IMR-90 (cell line): Measurements from ENCODE around the gene TSPEAR. TPM values are rescaled to one million over a fixed set of nuclear protein-coding genes. Genes with fewer than 3 reads are reported as not detected.

Experiments used
- ATAC-seq: fragments of 200-7000 bp; cut with Tn5 transposase; 2 replicates; pipeline ENCODE4 v1.9.1; 2020; ENCODE audit warnings: low read depth, mild to moderate bottlenecking, moderate library complexity
- BruUV-seq: library from RNA; stranded (reverse); fragments of 400-500 nt; replicated peaks from 2 replicates; lab custom pipeline; 2021; lab: Mats Ljungman, UMichigan
- CTCF ChIA-PET: fragments of 300-600 bp; formaldehyde crosslinking; extraction: SDS; loops from one replicate; lab custom pipeline; 2021; ENCODE audit warnings: antibody characterized with exemption; lab: Yijun Ruan, JAX
- POLR2A ChIA-PET: fragments of 300-600 bp; sonication (Branson Sonifier 250); formaldehyde crosslinking; loops from one replicate; lab custom pipeline; 2022; ENCODE audit warnings: antibody characterized with exemption; ENCODE audit not compliant: unreplicated experiment; lab: Charles Lee
- DNase-seq: peaks from one replicate; pipeline ENCODE4 v3.0.0; 2013
- H2AFZ ChIP-seq: replicated peaks from 2 replicates; pipeline ENCODE3; 2013; ENCODE audit warnings: low read length, mild to moderate bottlenecking; ENCODE audit not compliant: poor library complexity
- H2AK5ac ChIP-seq: 2 replicates; pipeline ENCODE4 v1.6.1; 2013; ENCODE audit warnings: low read depth, low read length, inconsistent platforms
- H2AK9ac ChIP-seq: replicated peaks from 2 replicates; pipeline ENCODE3; 2013; ENCODE audit warnings: mild to moderate bottlenecking, low read depth, low read length, moderate library complexity; ENCODE audit not compliant: poor library complexity
- H2BK120ac ChIP-seq: 2 replicates; pipeline ENCODE4 v1.6.1; 2013; ENCODE audit warnings: low read depth, low read length, inconsistent platforms
- H2BK15ac ChIP-seq: 3 replicates; pipeline ENCODE4 v1.6.1; 2013; ENCODE audit warnings: low read depth, low read length, inconsistent platforms
- H2BK20ac ChIP-seq: 2 replicates; pipeline ENCODE4 v1.6.1; 2013; ENCODE audit warnings: low read depth, mild to moderate bottlenecking, inconsistent platforms, low read length, moderate library complexity
- H2BK5ac ChIP-seq: 2 replicates; pipeline ENCODE4 v1.6.1; 2013; ENCODE audit warnings: mild to moderate bottlenecking, low read depth, low read length, inconsistent platforms; ENCODE audit not compliant: poor library complexity, severe bottlenecking
- H3K14ac ChIP-seq: replicated peaks from 2 replicates; pipeline ENCODE4 v1.6.1; 2013; ENCODE audit warnings: low read depth, low read length, inconsistent platforms
- H3K18ac ChIP-seq: 2 replicates; pipeline ENCODE4 v1.6.1; 2013; ENCODE audit warnings: low read depth, low read length, control low read depth
- H3K23ac ChIP-seq: 2 replicates; pipeline ENCODE4 v1.6.1; 2013; ENCODE audit warnings: low read depth, low read length, inconsistent platforms
- H3K27ac ChIP-seq: 2 replicates; pipeline ENCODE4 v1.5.1; 2013; ENCODE audit warnings: mild to moderate bottlenecking, control low read depth, low read length; ENCODE audit not compliant: insufficient read depth
- H3K27me3 ChIP-seq: 2 replicates; pipeline ENCODE4 v1.6.1; 2013; ENCODE audit warnings: low read length; ENCODE audit not compliant: control insufficient read depth, insufficient read depth
- H3K36me3 ChIP-seq: 2 replicates; pipeline ENCODE4 v1.6.1; 2013; ENCODE audit warnings: low read length, mixed read lengths; ENCODE audit not compliant: control insufficient read depth, insufficient read depth
- H3K4ac ChIP-seq: 2 replicates; pipeline ENCODE4 v1.6.1; 2013; ENCODE audit warnings: low read depth, low read length, inconsistent platforms
- H3K4me1 ChIP-seq: 2 replicates; pipeline ENCODE4 v1.6.1; 2013; ENCODE audit warnings: low read length, mixed read lengths; ENCODE audit not compliant: control insufficient read depth, insufficient read depth
- H3K4me2 ChIP-seq: 2 replicates; pipeline ENCODE4 v1.6.1; 2013; ENCODE audit warnings: low read depth, mild to moderate bottlenecking, control low read depth, low read length, moderate library complexity
- H3K4me3 ChIP-seq: 2 replicates; pipeline ENCODE4 v1.5.1; 2013; ENCODE audit warnings: low read depth, mild to moderate bottlenecking, control low read depth, low read length, moderate library complexity; ENCODE audit not compliant: insufficient read depth
- H3K56ac ChIP-seq: 2 replicates; pipeline ENCODE4 v1.6.1; 2013; ENCODE audit warnings: low read length, inconsistent platforms; ENCODE audit not compliant: insufficient read depth; ENCODE audit errors: extremely low read depth
- H3K79me1 ChIP-seq, 2 experiments: 2 replicates each; pipeline ENCODE4 v1.6.1; 2013; ENCODE audit warnings: low read length in 2 of 2, inconsistent platforms in 1 of 2, low read depth in 1 of 2
- H3K9ac ChIP-seq: 2 replicates; pipeline ENCODE4 v1.6.1; 2013; ENCODE audit warnings: low read depth, low read length, control low read depth
- H3K9me1 ChIP-seq: 2 replicates; pipeline ENCODE4 v1.6.1; 2013; ENCODE audit warnings: low read length, inconsistent platforms; ENCODE audit not compliant: insufficient read depth
- H3K9me3 ChIP-seq: 2 replicates; pipeline ENCODE4 v1.6.1; 2013; ENCODE audit warnings: low read length; ENCODE audit not compliant: control insufficient read depth, insufficient read depth
- H4K20me1 ChIP-seq: 2 replicates; pipeline ENCODE4 v1.6.1; 2013; ENCODE audit warnings: low read length, inconsistent platforms; ENCODE audit not compliant: insufficient read depth
- H4K5ac ChIP-seq: 2 replicates; pipeline ENCODE4 v1.6.1; 2013; ENCODE audit warnings: mild to moderate bottlenecking, low read depth, low read length, control low read depth
- H4K8ac ChIP-seq, 2 experiments: 2 replicates each; pipeline ENCODE4 v1.6.1; 2013; ENCODE audit warnings: low read depth in 2 of 2, low read length in 2 of 2, control low read depth in 1 of 2, inconsistent platforms in 1 of 2
- H4K91ac ChIP-seq: 2 replicates; pipeline ENCODE4 v1.6.1; 2013; ENCODE audit warnings: low read depth, low read length, inconsistent platforms; ENCODE audit not compliant: insufficient read depth
- CEBPB ChIP-seq: IDR thresholded peaks from 2 replicates; pipeline ENCODE4 v1.6.1; 2012; ENCODE audit warnings: low read depth, low read length, improper control_type of control experiment
- CHD1 ChIP-seq: IDR thresholded peaks from 2 replicates; pipeline ENCODE4 v1.6.1; 2012; ENCODE audit warnings: low read depth, low read length, improper control_type of control experiment
- CTCF ChIP-seq: conservative IDR thresholded peaks from 2 replicates; pipeline ENCODE4 v1.5.1; 2012; ENCODE audit warnings: mild to moderate bottlenecking, low read depth, low read length, improper control_type of control experiment
- ELK1 ChIP-seq: fragments of 150-350 bp; IDR thresholded peaks from 2 replicates; pipeline ENCODE4 v1.6.1; 2016; ENCODE audit warnings: low read depth, mild to moderate bottlenecking, low read length, moderate library complexity, borderline replicate concordance
- FOS ChIP-seq: fragments of 150-350 bp; IDR thresholded peaks from 2 replicates; pipeline ENCODE4 v1.6.1; 2016; ENCODE audit warnings: low read depth, low read length
- MAZ ChIP-seq: IDR thresholded peaks from 2 replicates; pipeline ENCODE4 v1.6.1; 2012; ENCODE audit warnings: low read depth, mild to moderate bottlenecking, low read length, improper control_type of control experiment, moderate library complexity, borderline replicate concordance
- MXI1 ChIP-seq: IDR thresholded peaks from 2 replicates; pipeline ENCODE4 v1.6.1; 2012; ENCODE audit warnings: low read depth, mild to moderate bottlenecking, low read length, moderate library complexity, borderline replicate concordance
- POLR2A ChIP-seq: IDR thresholded peaks from 2 replicates; pipeline ENCODE4 v1.6.1; 2012; ENCODE audit warnings: mild to moderate bottlenecking, low read depth, low read length
- RAD21 ChIP-seq: IDR thresholded peaks from 2 replicates; pipeline ENCODE4 v1.6.1; 2012; ENCODE audit warnings: low read length, improper control_type of control experiment
- RCOR1 ChIP-seq: IDR thresholded peaks from 2 replicates; pipeline ENCODE4 v1.6.1; 2012; ENCODE audit warnings: mild to moderate bottlenecking, low read length, improper control_type of control experiment; ENCODE audit not compliant: insufficient replicate concordance
- RFX5 ChIP-seq: IDR thresholded peaks from 2 replicates; pipeline ENCODE4 v1.8.0; 2012; ENCODE audit warnings: low read depth, mild to moderate bottlenecking, low read length, moderate library complexity
- SMC3 ChIP-seq: fragments of 150-350 bp; IDR thresholded peaks from 2 replicates; pipeline ENCODE4 v1.6.1; 2016; ENCODE audit warnings: low read depth, mild to moderate bottlenecking, antibody characterized with exemption, low read length, moderate library complexity
- USF2 ChIP-seq: fragments of 150-350 bp; IDR thresholded peaks from 2 replicates; pipeline ENCODE4 v1.6.1; 2017; ENCODE audit warnings: mild to moderate bottlenecking, antibody characterized with exemption, low read length, low read depth
- WGBS, 2 experiments: methylation state at CpG; one replicate each; pipeline versions ENCODE4 v1.1.5 to v1.1.7; 2013; ENCODE audit warnings: missing lambda C conversion rate in 2 of 2; ENCODE audit not compliant: insufficient read length in 1 of 2; ENCODE audit errors: extremely low coverage in 2 of 2; 5-methylcytosine and 5-hydroxymethylcytosine counted together
- dilution Hi-C: fragments of 300-500 bp; cut with HindIII; formaldehyde crosslinking; loops from one replicate; pipeline ENCODE4 v1.14.3; 2018; ENCODE audit warnings: low sequenced_read_pairs; ENCODE audit not compliant: unreplicated experiment
- in situ Hi-C: fragments of 300-500 bp; cut with MboI; formaldehyde crosslinking; loops from 3 replicates; pipeline ENCODE4 v1.14.3; 2019; ENCODE audit warnings: low sequenced_read_pairs, inconsistent platforms, mixed read lengths
- intact Hi-C: fragments of 100-400 bp; cut with micrococcal nuclease; formaldehyde crosslinking; loops from 2 replicates; pipeline ENCODE4 v1.10.0; 2022
- polyA plus RNA-seq, 3 experiments: library from polyadenylated mRNA; depleted of rRNA; stranded (reverse); fragments of >200 nt; gene quantifications; 2 replicates each; pipeline ENCODE4 v1.2.3, GENCODE V29; 2012; ENCODE audit warnings: low replicate concordance in 1 of 3
- total RNA-seq: library from RNA; depleted of rRNA; stranded (reverse); fragments of >200 nt; gene quantifications from 2 replicates; pipeline ENCODE4 v1.2.3, GENCODE V29; 2012

Gene TSPEAR
- total and polyA plus RNA-seq, 2 of the 4 experiments (the other 2 are of a cell fraction) = not detected

GRCh38 chr21:44454058-44454457 is 257.3 kb downstream of the TSPEAR start:
- Histone ChIP-seq H3K4ac (no peak overlapping the region), H3K27ac (no peak overlapping the region), H3K18ac (no peak overlapping the region), H3K27me3 (peaks cover 11% of the 10 kb centered on the region; the same call in 1 of the 2 replicates), H4K8ac (no peak overlapping the region), H4K5ac (no peak overlapping the region), H2AFZ (no peak overlapping the region), H4K20me1 (no peaks in the 10 kb centered on the region), H4K91ac (no peak overlapping the region), H3K56ac (no peak overlapping the region), H2BK5ac (no peak overlapping the region), H3K79me1 (no peaks in the 10 kb centered on the region), H3K9ac (no peak overlapping the region), H3K23ac (no peak overlapping the region), H2BK20ac (no peak overlapping the region), H3K4me3 (no peak overlapping the region), H2BK120ac (no peak overlapping the region), H2AK5ac (no peak overlapping the region), H3K9me1 (no peaks in the 10 kb centered on the region), H3K14ac (no peak overlapping the region), H3K36me3 (no peaks in the 10 kb centered on the region), H2BK15ac (no peak overlapping the region), H3K9me3 (no peaks in the 10 kb centered on the region), H3K4me1 (no peaks in the 10 kb centered on the region), H2AK9ac (no peak overlapping the region), H3K4me2 (no peak overlapping the region)
- BruUV-seq = no TSS peak
- dilution Hi-C loops = no loop called here
- ATAC-seq (no peak), DNase-seq (no peak)
- no CpG with 5 or more reads among the region's 5 CpGs for WGBS, 2 experiments
- TF ChIP-seq FOS (no peak), SMC3 (no peak), RAD21 (no peak), RCOR1 (no peak), MAZ (no peak), MXI1 (no peak), CEBPB (no peak), ELK1 (no peak), RFX5 (no peak), CTCF (no peak), POLR2A (no peak), USF2 (no peak), CHD1 (no peak)
- in situ Hi-C loops = no loop called here
- intact Hi-C loops = no loop called here
- ChIA-PET CTCF (no interaction called here), POLR2A (no interaction called here)
